Right lobe of liver (tissue), 6 donors: ENCODE data around the gene OR1I1. TPM values are rescaled to one million over a fixed set of nuclear protein-coding genes. Genes with fewer than 3 reads are reported as not detected.

ENCODE experiments used
- ATAC-seq, 4 donors: fragments of 200-7000 bp; cut with Tn5 transposase; one replicate each; pipeline ENCODE4 v1.9.1; 2020; ENCODE audit warnings: mild to moderate bottlenecking in 4 of 4, moderate library complexity in 4 of 4
- DNase-seq, 3 donors: peaks; one replicate each; pipeline ENCODE4 v3.0.0-alpha.2; 2020
- H3K27ac ChIP-seq, 3 donors: fragments of 200-600 bp; one replicate each; pipeline ENCODE4 v1.8.0; 2022
- H3K27me3 ChIP-seq, 2 donors: fragments of 200-600 bp; one replicate each; pipeline ENCODE4 v1.8.0; 2022
- H3K36me3 ChIP-seq, 4 donors: fragments of 200-600 bp; sonication (generic) in 1 of 4; one replicate each; pipeline versions ENCODE4 v1.5.1 to v1.8.0; 2017 to 2022; ENCODE audit warnings: control low read depth in 1 of 4
- H3K4me1 ChIP-seq, 4 donors: fragments of 200-600 bp; sonication (generic) in 1 of 4; one replicate each; pipeline versions ENCODE4 v1.5.1 to v1.8.0; 2017 to 2022; ENCODE audit warnings: control low read depth in 1 of 4
- H3K4me3 ChIP-seq, 3 donors: fragments of 200-600 bp; one replicate each; pipeline ENCODE4 v1.8.0; 2022
- H3K9me3 ChIP-seq, 4 donors: fragments of 200-600 bp; sonication (generic) in 1 of 4; one replicate each; pipeline versions ENCODE4 v1.5.1 to v1.8.0; 2017 to 2022; ENCODE audit warnings: control low read depth in 1 of 4
- CTCF ChIP-seq, 4 donors: fragments of 200-600 bp in 3 of 4; fragments of 450-650 bp in 1 of 4; IDR thresholded peaks; one replicate each; pipeline versions ENCODE4 v1.5.1 to v1.8.0; 2016 to 2022; ENCODE audit warnings: antibody characterized with exemption in 4 of 4, mild to moderate bottlenecking in 2 of 4
- POLR2A ChIP-seq: fragments of 450-650 bp; IDR thresholded peaks from one replicate; pipeline ENCODE4 v1.6.1; 2017; ENCODE audit warnings: antibody characterized with exemption, mild to moderate bottlenecking
- WGBS: methylation state at CpG from one replicate; pipeline ENCODE4 v1.1.6; 2018; ENCODE audit warnings: low coverage, low lambda C conversion rate; ENCODE audit not compliant: insufficient coverage; ENCODE audit errors: missing lambda C conversion rate; 5-methylcytosine and 5-hydroxymethylcytosine counted together
- intact Hi-C, 2 donors: fragments of 100-400 bp; cut with DNase I; formaldehyde crosslinking; loops; one replicate each; pipeline versions ENCODE4 v1.11.2 to v1.14.1; 2022
- total RNA-seq, 6 experiments: library from RNA; depleted of rRNA in 2 of 6; stranded (reverse); fragments of >200 nt in 2 of 6; fragmentation: NEBNext Ultra II Directional in 3 of 6; extraction: Animal tissue kit (Norgen Biotek cat#: 25700) in 3 of 6; gene quantifications; one replicate each; pipeline versions ENCODE4 v1.1.0 to v1.2.4, GENCODE V29; 2016 to 2023
- donor health status: DM: no; HTN: yes; CAD: no.
- donor health status: DM: no; HTN: no; CAD: no.
- donor health status: DM: no; HTN: no; CAD: no.
- donor health status: DM: no; HTN: yes; CAD: no.
- donor health status: DM: no; HTN: yes; CAD: no.

The OR1I1 gene
- total RNA-seq, 6 experiments from 2014 or later = not detected

- Histone ChIP-seq H3K36me3 (peaks cover 0 to 47% (median 30%) of the 10 kb centered on the region in 4 donors), H3K4me1 (no peaks in the 10 kb centered on the region), H3K9me3 (no peaks in the 10 kb centered on the region), H3K27me3 (no peaks in the 10 kb centered on the region), H3K4me3 (no peak overlapping the region), H3K27ac (no peak overlapping the region)
- intact Hi-C loops = no loop called here
- no peak for TF ChIP-seq CTCF (IDR thresholded peaks at IDR 0.05)
- TF ChIP-seq POLR2A = no peak
- WGBS = 74% methylated on average over 5 of the region's 12 CpGs
- DNase-seq = no peak
- no peak for ATAC-seq
Measured at GRCh38 chr19:15116856-15117255, 34.8 kb downstream of the OR1I1 start.

DNA sequence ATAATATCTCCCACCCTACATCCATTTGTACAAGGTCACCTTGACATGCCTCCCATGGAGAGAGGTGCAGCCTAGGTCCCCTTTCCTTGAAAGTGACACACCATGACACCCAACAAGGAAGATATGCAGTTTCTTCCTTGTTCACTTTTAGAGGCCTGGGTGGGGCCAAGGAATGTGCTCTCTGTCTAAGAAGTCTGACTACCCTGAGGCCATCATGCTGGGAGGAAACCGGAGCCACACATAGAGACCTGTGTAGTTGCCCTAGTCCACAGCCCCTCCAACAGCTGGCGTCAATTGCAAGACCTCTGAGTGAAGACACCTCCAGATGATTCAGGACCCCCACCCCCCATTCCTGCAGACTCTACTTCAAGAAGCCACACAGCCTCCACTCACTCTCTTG is 36.2 kb downstream of the OR1I1 start:
- no peak overlapping the region for H3K4me3 ChIP-seq
- 92% methylated on average over 2 of the region's 2 CpGs for WGBS
- H3K9me3 ChIP-seq = no peaks in the 10 kb centered on the region
- TF ChIP-seq CTCF (IDR thresholded peaks at IDR 0.05) (no peak), POLR2A (no peak)
- H3K36me3 ChIP-seq = peaks cover 0 to 54% (median 34%) of the 10 kb centered on the region in 4 donors
- intact Hi-C loops = no loop called here
- no peak overlapping the region for H3K27ac ChIP-seq
- ATAC-seq (no peak), DNase-seq (no peak)
- no peaks in the 10 kb centered on the region for H3K27me3 ChIP-seq
- H3K4me1 ChIP-seq = no peaks in the 10 kb centered on the region

GRCh38 chr19:15118789-15119494 is 36.9 kb downstream of the OR1I1 start:
- DNase-seq (no peak), ATAC-seq (no peak)
- intact Hi-C loops = no loop called here
- WGBS = 90% methylated on average over 7 of the region's 20 CpGs
- Histone ChIP-seq H3K4me3 (no peak overlapping the region), H3K27ac (no peak overlapping the region), H3K36me3 (peaks cover 0 to 54% (median 33%) of the 10 kb centered on the region in 4 donors), H3K9me3 (no peaks in the 10 kb centered on the region), H3K27me3 (no peaks in the 10 kb centered on the region), H3K4me1 (peaks cover 0 to 7% (median 0%) of the 10 kb centered on the region in 4 donors)
- TF ChIP-seq CTCF (IDR thresholded peaks at IDR 0.05) (no peak), POLR2A (no peak)

DNA sequence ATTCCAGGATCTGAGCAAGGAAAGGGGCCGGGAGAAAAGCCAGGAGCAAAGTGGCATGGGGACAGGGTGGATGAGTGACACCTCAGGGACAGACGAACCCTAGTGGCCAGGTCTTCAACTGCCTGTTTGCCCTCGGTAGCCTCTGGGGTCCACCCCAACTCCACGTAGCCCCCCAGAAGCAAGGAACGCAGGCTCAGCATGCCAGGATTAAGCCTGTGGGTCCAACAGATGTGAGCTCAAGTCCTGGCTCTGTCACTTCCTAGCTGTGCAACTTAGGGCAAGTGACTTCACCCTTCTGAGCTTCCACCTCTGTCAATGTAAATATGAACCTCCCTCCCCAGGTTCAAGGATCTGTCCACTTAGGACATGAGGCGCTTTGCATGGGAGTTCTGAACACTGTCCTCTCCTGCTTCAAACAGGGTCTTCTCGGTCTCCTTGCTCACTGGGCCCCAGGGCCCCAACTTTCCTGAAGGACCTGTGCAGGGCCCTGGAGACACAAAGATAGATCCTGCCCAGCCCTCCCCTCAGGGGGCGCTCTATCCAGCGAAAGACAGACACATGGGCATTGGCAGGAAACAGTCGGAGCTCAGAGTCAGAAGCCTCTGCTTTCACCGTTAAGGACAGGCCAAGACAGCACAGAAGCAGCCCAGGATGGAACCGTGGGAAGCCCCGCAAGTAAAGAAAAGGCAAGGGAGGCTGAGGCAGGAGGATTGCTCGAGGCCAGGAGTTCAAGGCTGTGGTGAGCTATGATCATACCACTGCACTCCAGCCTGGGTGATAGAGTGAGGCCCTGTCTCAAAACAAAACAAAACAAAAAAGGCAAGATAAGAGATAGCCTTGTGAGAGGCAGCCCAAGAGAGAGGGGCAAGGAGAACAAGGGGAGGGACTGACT is 38.4 kb downstream of the OR1I1 start:
- H3K27ac ChIP-seq = no peak overlapping the region
- H3K4me1 ChIP-seq = peaks cover 0 to 12% (median 0%) of the 10 kb centered on the region in 4 donors
- 93% methylated on average over 2 of the region's 14 CpGs for WGBS
- intact Hi-C loops = no loop called here
- ATAC-seq (no peak), DNase-seq (peak in 1 of 3 donors; percentile 35)
- H3K4me3 ChIP-seq = no peak overlapping the region
- peaks cover 0 to 54% (median 33%) of the 10 kb centered on the region in 4 donors for H3K36me3 ChIP-seq
- no peak for TF ChIP-seq POLR2A
- TF ChIP-seq CTCF (IDR thresholded peaks at IDR 0.05) = no peak
- H3K9me3 ChIP-seq = no peaks in the 10 kb centered on the region
- H3K27me3 ChIP-seq = no peaks in the 10 kb centered on the region
